ENCODE results near the gene MB21D2. TPM values are rescaled to one million over a fixed set of nuclear protein-coding genes. Genes with fewer than 3 reads are reported as not detected.

Gene MB21D2
- total and polyA plus RNA-seq, 2 experiments from 2014 or later, result 8.1 to 35.9 TPM

- peaks cover 45% of the 10 kb centered on the region for H3K4me1 ChIP-seq (ENCODE audit: insufficient read depth)
- Mint-ChIP-seq H3K27me3 (ENCODE audit: insufficient read depth, low read depth, poor library complexity) (peaks cover 1% of the 10 kb centered on the region), H3K4me3 (no peak overlapping the region), H3K36me3 (ENCODE audit: low read depth) (peaks cover 9% of the 10 kb centered on the region), H3K4me1 (peaks cover 59% of the 10 kb centered on the region), H3K9me3 (no peaks in the 10 kb centered on the region), H3K27ac (no peak overlapping the region)
- H3K9me2 ChIP-seq (ENCODE audit: insufficient read depth), result no peaks in the 10 kb centered on the region
- no peak overlapping the region for H2AFZ ChIP-seq
- H3K4me3 ChIP-seq, result no peak overlapping the region
- 0 out of 2 replicates have a peak, but pooled peaks cover 4% of the 10 kb centered on the region for H3F3A ChIP-seq (replicated peaks; ENCODE audit: low read depth)
- H3K79me2 ChIP-seq (replicated peaks; ENCODE audit: insufficient read depth), result no peaks in the 10 kb centered on the region; the same call in none of the 2 replicates
- H4K20me1 ChIP-seq (replicated peaks; ENCODE audit: insufficient read depth), result peaks cover 8% of the 10 kb centered on the region; the same call in 1 of the 2 replicates
- TF ChIP-seq ZNF331 (CRISPR knock-in tag; IDR thresholded peaks at IDR 0.05; ENCODE audit: low read depth), result no peak
- TF ChIP-seq, protein P1, sequence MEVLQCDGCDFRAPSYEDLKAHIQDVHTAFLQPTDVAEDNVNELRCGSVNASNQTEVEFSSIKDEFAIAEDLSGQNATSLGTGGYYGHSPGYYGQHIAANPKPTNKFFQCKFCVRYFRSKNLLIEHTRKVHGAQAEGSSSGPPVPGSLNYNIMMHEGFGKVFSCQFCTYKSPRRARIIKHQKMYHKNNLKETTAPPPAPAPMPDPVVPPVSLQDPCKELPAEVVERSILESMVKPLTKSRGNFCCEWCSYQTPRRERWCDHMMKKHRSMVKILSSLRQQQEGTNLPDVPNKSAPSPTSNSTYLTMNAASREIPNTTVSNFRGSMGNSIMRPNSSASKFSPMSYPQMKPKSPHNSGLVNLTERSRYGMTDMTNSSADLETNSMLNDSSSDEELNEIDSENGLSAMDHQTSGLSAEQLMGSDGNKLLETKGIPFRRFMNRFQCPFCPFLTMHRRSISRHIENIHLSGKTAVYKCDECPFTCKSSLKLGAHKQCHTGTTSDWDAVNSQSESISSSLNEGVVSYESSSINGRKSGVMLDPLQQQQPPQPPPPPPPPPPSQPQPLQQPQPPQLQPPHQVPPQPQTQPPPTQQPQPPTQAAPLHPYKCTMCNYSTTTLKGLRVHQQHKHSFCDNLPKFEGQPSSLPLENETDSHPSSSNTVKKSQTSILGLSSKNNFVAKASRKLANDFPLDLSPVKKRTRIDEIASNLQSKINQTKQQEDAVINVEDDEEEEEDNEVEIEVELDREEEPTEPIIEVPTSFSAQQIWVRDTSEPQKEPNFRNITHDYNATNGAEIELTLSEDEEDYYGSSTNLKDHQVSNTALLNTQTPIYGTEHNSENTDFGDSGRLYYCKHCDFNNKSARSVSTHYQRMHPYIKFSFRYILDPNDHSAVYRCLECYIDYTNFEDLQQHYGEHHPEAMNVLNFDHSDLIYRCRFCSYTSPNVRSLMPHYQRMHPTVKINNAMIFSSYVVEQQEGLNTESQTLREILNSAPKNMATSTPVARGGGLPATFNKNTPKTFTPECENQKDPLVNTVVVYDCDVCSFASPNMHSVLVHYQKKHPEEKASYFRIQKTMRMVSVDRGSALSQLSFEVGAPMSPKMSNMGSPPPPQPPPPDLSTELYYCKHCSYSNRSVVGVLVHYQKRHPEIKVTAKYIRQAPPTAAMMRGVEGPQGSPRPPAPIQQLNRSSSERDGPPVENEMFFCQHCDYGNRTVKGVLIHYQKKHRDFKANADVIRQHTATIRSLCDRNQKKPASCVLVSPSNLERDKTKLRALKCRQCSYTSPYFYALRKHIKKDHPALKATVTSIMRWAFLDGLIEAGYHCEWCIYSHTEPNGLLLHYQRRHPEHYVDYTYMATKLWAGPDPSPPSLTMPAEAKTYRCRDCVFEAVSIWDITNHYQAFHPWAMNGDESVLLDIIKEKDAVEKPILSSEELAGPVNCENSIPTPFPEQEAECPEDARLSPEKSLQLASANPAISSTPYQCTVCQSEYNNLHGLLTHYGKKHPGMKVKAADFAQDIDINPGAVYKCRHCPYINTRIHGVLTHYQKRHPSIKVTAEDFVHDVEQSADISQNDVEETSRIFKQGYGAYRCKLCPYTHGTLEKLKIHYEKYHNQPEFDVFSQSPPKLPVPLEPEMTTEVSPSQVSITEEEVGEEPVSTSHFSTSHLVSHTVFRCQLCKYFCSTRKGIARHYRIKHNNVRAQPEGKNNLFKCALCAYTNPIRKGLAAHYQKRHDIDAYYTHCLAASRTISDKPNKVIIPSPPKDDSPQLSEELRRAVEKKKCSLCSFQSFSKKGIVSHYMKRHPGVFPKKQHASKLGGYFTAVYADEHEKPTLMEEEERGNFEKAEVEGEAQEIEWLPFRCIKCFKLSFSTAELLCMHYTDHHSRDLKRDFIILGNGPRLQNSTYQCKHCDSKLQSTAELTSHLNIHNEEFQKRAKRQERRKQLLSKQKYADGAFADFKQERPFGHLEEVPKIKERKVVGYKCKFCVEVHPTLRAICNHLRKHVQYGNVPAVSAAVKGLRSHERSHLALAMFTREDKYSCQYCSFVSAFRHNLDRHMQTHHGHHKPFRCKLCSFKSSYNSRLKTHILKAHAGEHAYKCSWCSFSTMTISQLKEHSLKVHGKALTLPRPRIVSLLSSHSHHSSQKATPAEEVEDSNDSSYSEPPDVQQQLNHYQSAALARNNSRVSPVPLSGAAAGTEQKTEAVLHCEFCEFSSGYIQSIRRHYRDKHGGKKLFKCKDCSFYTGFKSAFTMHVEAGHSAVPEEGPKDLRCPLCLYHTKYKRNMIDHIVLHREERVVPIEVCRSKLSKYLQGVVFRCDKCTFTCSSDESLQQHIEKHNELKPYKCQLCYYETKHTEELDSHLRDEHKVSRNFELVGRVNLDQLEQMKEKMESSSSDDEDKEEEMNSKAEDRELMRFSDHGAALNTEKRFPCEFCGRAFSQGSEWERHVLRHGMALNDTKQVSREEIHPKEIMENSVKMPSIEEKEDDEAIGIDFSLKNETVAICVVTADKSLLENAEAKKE (CRISPR knock-in tag; IDR thresholded peaks at IDR 0.05), result no peak
- no peak for TF ChIP-seq ETS1 (IDR thresholded peaks at IDR 0.05)
- TF ChIP-seq ZNF114 (CRISPR knock-in tag; IDR thresholded peaks at IDR 0.05), result no peak
- TF ChIP-seq, protein P2, sequence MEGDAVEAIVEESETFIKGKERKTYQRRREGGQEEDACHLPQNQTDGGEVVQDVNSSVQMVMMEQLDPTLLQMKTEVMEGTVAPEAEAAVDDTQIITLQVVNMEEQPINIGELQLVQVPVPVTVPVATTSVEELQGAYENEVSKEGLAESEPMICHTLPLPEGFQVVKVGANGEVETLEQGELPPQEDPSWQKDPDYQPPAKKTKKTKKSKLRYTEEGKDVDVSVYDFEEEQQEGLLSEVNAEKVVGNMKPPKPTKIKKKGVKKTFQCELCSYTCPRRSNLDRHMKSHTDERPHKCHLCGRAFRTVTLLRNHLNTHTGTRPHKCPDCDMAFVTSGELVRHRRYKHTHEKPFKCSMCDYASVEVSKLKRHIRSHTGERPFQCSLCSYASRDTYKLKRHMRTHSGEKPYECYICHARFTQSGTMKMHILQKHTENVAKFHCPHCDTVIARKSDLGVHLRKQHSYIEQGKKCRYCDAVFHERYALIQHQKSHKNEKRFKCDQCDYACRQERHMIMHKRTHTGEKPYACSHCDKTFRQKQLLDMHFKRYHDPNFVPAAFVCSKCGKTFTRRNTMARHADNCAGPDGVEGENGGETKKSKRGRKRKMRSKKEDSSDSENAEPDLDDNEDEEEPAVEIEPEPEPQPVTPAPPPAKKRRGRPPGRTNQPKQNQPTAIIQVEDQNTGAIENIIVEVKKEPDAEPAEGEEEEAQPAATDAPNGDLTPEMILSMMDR (conservative IDR thresholded peaks at IDR 0.05; ENCODE audit: low read depth in 2 of 2), result no peak
- no peak for TF ChIP-seq NANOG (IDR thresholded peaks at IDR 0.05; ENCODE audit: borderline replicate concordance)
- TF ChIP-seq CREB1 (CRISPR knock-in tag; IDR thresholded peaks at IDR 0.05; ENCODE audit: low read depth), result no peak
- no peak for TF ChIP-seq JUNB (IDR thresholded peaks at IDR 0.05; ENCODE audit: unreplicated experiment)
- TF ChIP-seq POLR2AphosphoS5 (IDR thresholded peaks at IDR 0.05; ENCODE audit: low read depth), result no peak
- TF ChIP-seq STAT1 (IDR thresholded peaks at IDR 0.05; ENCODE audit: unreplicated experiment), result no peak
- TF ChIP-seq, protein P3, sequence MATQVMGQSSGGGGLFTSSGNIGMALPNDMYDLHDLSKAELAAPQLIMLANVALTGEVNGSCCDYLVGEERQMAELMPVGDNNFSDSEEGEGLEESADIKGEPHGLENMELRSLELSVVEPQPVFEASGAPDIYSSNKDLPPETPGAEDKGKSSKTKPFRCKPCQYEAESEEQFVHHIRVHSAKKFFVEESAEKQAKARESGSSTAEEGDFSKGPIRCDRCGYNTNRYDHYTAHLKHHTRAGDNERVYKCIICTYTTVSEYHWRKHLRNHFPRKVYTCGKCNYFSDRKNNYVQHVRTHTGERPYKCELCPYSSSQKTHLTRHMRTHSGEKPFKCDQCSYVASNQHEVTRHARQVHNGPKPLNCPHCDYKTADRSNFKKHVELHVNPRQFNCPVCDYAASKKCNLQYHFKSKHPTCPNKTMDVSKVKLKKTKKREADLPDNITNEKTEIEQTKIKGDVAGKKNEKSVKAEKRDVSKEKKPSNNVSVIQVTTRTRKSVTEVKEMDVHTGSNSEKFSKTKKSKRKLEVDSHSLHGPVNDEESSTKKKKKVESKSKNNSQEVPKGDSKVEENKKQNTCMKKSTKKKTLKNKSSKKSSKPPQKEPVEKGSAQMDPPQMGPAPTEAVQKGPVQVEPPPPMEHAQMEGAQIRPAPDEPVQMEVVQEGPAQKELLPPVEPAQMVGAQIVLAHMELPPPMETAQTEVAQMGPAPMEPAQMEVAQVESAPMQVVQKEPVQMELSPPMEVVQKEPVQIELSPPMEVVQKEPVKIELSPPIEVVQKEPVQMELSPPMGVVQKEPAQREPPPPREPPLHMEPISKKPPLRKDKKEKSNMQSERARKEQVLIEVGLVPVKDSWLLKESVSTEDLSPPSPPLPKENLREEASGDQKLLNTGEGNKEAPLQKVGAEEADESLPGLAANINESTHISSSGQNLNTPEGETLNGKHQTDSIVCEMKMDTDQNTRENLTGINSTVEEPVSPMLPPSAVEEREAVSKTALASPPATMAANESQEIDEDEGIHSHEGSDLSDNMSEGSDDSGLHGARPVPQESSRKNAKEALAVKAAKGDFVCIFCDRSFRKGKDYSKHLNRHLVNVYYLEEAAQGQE (IDR thresholded peaks at IDR 0.05; ENCODE audit: unreplicated experiment), result no peak
- no peak for TF ChIP-seq EZH2 (IDR thresholded peaks at IDR 0.05; ENCODE audit: low read depth, unreplicated experiment)
- no peak for TF ChIP-seq EZH2phosphoT487 (IDR thresholded peaks at IDR 0.05; ENCODE audit: unreplicated experiment)
- H3K4me2 ChIP-seq, result no peak overlapping the region
- no peak overlapping the region for H3K27ac ChIP-seq (ENCODE audit: low read depth)
- no peaks in the 10 kb centered on the region for H3K36me3 ChIP-seq (ENCODE audit: insufficient read depth)
- H3K27me3 ChIP-seq (ENCODE audit: insufficient read depth), result no peaks in the 10 kb centered on the region
- ATAC-seq, result no peak
- no peak for DNase-seq (ENCODE audit: low spot score)
Observed at GRCh38 chr3:192896208-192896607, 21.4 kb downstream of the MB21D2 start.

Measured in GM23338 (cell line).